Activated CD8-positive, alpha-beta T cell treated with anti-CD3 and anti-CD28 coated beads, Interleukin-2, amount 10 ng/mL, durations not matched to agents 7 days and 5 days (primary cell): ENCODE data around the gene CRLF2. TPM values are rescaled to one million over a fixed set of nuclear protein-coding genes. Genes with fewer than 3 reads are reported as not detected.
A peak's percentile ranks its signal among the peaks of the same experiment; 100 is the strongest.
"Not testable (repeated sequence)": the region's sequence is repeated elsewhere in the genome, so short reads cannot be mapped to it uniquely, and the experiment has no call there.

ENCODE experiments used
- ATAC-seq: fragments of 150-1000 bp; cut with Tn5 transposase; one replicate; pipeline ENCODE4 v1.10.0; 2021; ENCODE audit warnings: moderate library complexity
- CTCF ChIA-PET: fragments of 350-600 bp; sonication (Branson Sonifier 250); formaldehyde crosslinking; loops from one replicate; lab custom pipeline; 2021; ENCODE audit warnings: antibody characterized with exemption; lab: Charles Lee
- POLR2A ChIA-PET: fragments of 350-600 bp; sonication (Branson Sonifier 250); formaldehyde crosslinking; loops from one replicate; lab custom pipeline; 2021; ENCODE audit warnings: antibody characterized with exemption; lab: Charles Lee
- DNase-seq: peaks from one replicate; pipeline ENCODE4 v3.0.0-alpha.2; 2020
- H3K27ac Mint-ChIP-seq: one replicate; pipeline ENCODE4 v1.8.0; 2021; ENCODE audit warnings: mild to moderate bottlenecking, mixed read lengths
- H3K27me3 Mint-ChIP-seq: one replicate; pipeline ENCODE4 v1.8.0; 2021; ENCODE audit warnings: low read depth, mixed read lengths
- H3K36me3 Mint-ChIP-seq: one replicate; pipeline ENCODE4 v1.8.0; 2021; ENCODE audit warnings: low read depth, mixed read lengths
- H3K4me1 Mint-ChIP-seq: one replicate; pipeline ENCODE4 v1.8.0; 2021; ENCODE audit warnings: low read depth, mixed read lengths
- H3K4me3 Mint-ChIP-seq: one replicate; pipeline ENCODE4 v1.8.0; 2021; ENCODE audit warnings: mild to moderate bottlenecking, mixed read lengths
- H3K9me3 Mint-ChIP-seq: one replicate; pipeline ENCODE4 v1.8.0; 2022; ENCODE audit warnings: mixed read lengths; ENCODE audit not compliant: insufficient read depth
- total RNA-seq, 2 experiments: library from RNA; stranded (reverse); gene quantifications; one replicate each; pipeline ENCODE4 v1.2.3, GENCODE V29; 2021

CRLF2 gene
- total RNA-seq, 2 experiments from 2014 or later, result 1.1 to 1.4 TPM

DNA sequence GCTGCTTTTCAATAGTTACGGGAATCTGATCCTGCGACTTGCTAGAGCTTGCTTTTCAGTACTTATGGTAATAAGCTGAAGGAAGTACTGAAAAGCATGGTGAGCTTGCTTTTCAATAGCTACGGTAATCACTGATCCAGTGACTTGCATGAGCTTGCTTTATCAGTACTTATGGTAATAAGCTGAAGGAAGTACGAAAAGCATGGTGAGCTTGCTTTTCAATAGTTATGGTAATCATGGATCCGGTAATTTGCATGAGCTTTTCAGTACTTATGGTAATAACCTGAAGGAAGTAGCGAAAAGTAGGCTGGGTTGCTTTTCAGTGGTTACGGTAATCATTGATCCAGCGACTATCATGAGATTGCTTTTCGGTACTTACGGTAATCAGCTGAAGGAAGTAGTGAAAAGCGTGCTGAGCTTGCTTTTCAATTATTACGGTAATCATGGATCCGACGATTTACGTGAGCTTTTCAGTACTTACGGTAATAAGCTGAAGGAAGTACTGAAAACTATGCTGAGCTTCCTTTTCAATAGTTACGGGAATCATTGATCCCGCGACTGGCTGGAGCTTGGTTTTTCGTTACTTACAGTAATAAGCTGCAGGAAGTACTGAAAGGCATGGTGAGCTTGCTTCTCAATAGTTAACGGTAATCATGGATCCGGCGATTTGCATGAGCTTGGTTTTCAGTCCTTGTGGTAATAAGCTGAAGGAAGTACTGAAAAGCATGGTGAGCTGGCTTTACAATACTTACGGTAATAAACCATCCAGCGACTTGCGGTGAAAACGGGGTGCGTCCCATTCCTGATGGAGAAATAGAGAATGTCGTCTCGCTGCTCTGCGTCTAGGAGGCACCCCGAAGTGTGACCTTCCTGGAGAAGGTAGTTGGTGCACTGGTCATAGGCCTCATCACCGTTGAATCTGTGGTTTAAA is 6.5 kb downstream of the CRLF2 start:
- ChIA-PET CTCF (no interaction called here), POLR2A (no interaction called here)
- Mint-ChIP-seq H3K27me3 (peaks cover 4% of the 10 kb centered on the region), H3K4me1 (peaks cover 23% of the 10 kb centered on the region), H3K36me3 (no peaks in the 10 kb centered on the region), H3K27ac (no peak overlapping the region), H3K4me3 (peak overlapping the region; percentile 26), H3K9me3 (no peaks in the 10 kb centered on the region)
- ATAC-seq, result no peak
- peak; percentile 29 for DNase-seq

DNA sequence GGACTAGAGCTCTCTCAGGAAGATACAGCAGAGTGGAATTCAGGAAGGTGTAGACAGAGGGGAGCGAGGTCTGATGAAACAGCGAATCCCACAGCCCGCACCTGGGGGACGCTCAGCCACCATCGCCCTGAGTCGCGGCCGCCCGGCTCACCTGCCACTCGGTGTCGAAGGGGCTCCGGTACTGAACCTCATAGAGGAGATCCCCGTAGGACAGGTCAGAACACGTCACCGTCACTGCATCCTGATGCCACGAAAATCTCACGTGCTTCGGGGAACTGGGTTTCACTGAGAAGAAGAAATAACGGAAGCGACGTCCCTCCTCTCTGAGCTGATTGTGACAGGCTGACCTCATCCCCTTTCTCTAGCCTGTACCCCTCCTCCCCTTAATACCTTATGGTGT is 10.2 kb downstream of the CRLF2 start:
- Mint-ChIP-seq H3K27me3 (no peaks in the 10 kb centered on the region), H3K27ac (no peak overlapping the region), H3K9me3 (no peaks in the 10 kb centered on the region), H3K36me3 (no peaks in the 10 kb centered on the region), H3K4me3 (no peak overlapping the region), H3K4me1 (peaks cover 11% of the 10 kb centered on the region)
- POLR2A ChIA-PET, result no interaction called here
- CTCF ChIA-PET, result no interaction called here
- DNase-seq (no peak), ATAC-seq (no peak)

DNA sequence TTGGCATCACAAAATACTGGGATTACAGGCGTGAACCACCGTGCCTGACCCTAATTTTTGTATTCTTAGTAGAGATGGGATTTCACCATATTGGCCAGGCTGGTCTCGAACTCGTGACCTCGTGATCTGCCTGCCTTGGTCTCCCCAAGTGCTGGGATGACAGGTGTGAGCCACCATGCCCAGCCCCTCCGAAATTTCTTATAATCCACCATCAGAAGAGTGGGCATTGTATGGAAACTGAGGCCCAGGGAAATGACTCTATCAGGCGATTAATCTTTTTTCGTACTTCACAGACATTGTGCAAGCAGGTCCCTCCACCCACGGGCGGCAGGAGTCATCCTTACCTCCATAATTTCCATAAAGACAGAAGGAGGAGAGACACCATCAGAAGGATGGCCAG is 16.0 kb downstream of the CRLF2 start:
- H3K27me3 Mint-ChIP-seq, result no peaks in the 10 kb centered on the region
- H3K9me3 Mint-ChIP-seq, result no peaks in the 10 kb centered on the region
- no peak overlapping the region for H3K27ac Mint-ChIP-seq
- no peak overlapping the region for H3K4me3 Mint-ChIP-seq
- no peaks in the 10 kb centered on the region for H3K4me1 Mint-ChIP-seq
- CTCF ChIA-PET, result no interaction called here
- no peak for ATAC-seq
- no peaks in the 10 kb centered on the region for H3K36me3 Mint-ChIP-seq
- POLR2A ChIA-PET, result no interaction called here
- DNase-seq, result no peak

DNA sequence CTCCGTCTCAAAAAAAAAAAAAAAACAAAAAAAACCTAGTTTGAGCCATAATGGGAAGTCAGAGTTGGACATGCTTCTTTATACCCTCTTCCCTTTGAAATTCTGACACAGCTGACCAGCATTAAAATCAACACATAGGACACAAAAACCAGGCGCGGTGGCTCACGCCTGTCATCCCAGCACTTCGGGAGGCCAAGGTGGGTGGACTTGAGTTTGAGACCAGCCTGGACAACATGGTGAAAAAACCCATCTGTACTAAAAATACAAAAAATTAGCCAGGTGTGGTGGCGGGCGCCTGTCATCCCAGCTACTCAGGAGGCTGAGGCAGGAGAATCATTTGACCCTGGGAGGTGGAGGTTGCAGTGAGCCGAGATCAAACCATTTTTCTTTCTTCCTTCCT is 20.3 kb downstream of the CRLF2 start:
- POLR2A ChIA-PET, H3K4me3 Mint-ChIP-seq, H3K27me3 Mint-ChIP-seq, H3K36me3 Mint-ChIP-seq, DNase-seq, H3K9me3 Mint-ChIP-seq, ATAC-seq, H3K27ac Mint-ChIP-seq, CTCF ChIA-PET, H3K4me1 Mint-ChIP-seq: not testable (repeated sequence)

DNA sequence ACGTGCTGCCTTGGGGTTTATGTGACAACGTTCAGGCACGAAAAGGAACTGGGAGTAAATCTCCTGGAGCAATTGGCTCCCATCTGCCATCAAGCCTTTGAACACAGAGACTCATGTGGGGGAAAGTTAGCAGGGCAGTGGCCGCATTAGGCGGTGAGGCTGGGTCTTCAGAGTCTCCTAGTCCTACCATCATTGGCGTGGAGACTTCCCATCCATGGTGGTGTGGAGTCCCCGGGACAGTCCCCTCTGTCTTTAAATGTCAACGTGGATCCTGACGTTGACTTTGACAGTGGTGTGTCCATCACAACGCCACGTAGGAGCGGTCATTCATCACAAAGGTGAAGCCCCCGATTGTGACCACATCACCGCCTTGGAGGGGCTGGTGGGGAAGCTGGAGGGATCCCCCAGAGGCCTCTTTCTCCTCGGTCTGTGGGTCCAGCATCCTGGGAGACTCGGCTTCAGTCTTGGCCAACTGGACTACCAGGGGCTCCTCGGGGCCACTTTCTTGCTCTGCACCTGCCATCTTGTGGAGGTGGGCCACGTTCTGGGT is 21.8 kb downstream of the CRLF2 start:
- POLR2A ChIA-PET, result no interaction called here
- H3K36me3 Mint-ChIP-seq, result no peaks in the 10 kb centered on the region
- H3K9me3 Mint-ChIP-seq, result no peaks in the 10 kb centered on the region
- H3K27ac Mint-ChIP-seq, result no peak overlapping the region
- H3K4me3 Mint-ChIP-seq, result no peak overlapping the region
- no peaks in the 10 kb centered on the region for H3K27me3 Mint-ChIP-seq
- H3K4me1 Mint-ChIP-seq, result no peaks in the 10 kb centered on the region
- no peak for ATAC-seq
- CTCF ChIA-PET, result no interaction called here
- DNase-seq, result no peak

DNA sequence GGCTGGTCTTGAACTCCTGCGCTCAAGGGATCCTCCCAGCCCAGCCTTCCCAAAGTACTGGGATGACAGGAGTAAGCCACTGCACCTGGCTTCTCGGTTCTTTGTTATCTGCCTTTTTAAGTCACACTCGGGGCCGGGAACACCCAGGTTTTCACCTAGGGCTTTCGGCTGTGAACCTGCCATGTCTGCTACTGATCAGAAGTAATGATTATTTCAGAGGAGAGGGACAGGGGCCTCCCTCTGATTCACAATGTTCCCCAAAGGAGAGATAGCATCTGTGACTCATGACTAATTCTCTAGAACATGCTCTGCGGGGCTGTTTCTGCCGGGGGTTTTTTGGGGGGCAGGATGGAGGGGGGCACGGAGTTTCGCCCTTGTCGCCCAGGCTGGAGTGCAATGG is 26.9 kb downstream of the CRLF2 start:
- peak; percentile 13 for DNase-seq
- Mint-ChIP-seq H3K4me3 (no peak overlapping the region), H3K9me3 (no peaks in the 10 kb centered on the region), H3K4me1 (no peaks in the 10 kb centered on the region), H3K27ac (no peak overlapping the region), H3K27me3 (no peaks in the 10 kb centered on the region), H3K36me3 (no peaks in the 10 kb centered on the region)
- CTCF ChIA-PET, result no interaction called here
- POLR2A ChIA-PET, result no interaction called here
- no peak for ATAC-seq

DNA sequence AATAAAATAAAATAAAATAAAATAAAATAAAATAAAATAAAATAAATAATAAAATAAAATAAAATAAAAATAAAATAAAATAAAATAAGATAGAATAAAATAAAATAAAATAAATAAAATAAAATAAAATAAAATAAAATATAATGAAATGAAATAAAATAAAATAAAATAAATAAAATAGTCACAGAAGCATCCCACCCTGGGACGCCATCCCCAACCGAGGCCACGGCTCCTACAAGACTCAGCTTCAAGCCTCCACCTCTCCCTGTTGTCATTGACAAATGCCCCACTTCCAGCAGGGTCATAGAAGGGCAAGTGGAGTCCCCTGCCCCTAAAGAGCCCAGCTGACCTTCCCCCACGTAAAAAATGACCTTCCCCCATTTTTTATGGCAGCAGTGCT is 30.2 kb downstream of the CRLF2 start:
- CTCF ChIA-PET, result no interaction called here
- DNase-seq, result peak; percentile 9
- H3K4me1 Mint-ChIP-seq, result no peaks in the 10 kb centered on the region
- no peak for ATAC-seq
- no peaks in the 10 kb centered on the region for H3K27me3 Mint-ChIP-seq
- H3K27ac Mint-ChIP-seq, result no peak overlapping the region
- no peaks in the 10 kb centered on the region for H3K36me3 Mint-ChIP-seq
- POLR2A ChIA-PET, result no interaction called here
- no peak overlapping the region for H3K4me3 Mint-ChIP-seq
- H3K9me3 Mint-ChIP-seq, result no peaks in the 10 kb centered on the region

DNA sequence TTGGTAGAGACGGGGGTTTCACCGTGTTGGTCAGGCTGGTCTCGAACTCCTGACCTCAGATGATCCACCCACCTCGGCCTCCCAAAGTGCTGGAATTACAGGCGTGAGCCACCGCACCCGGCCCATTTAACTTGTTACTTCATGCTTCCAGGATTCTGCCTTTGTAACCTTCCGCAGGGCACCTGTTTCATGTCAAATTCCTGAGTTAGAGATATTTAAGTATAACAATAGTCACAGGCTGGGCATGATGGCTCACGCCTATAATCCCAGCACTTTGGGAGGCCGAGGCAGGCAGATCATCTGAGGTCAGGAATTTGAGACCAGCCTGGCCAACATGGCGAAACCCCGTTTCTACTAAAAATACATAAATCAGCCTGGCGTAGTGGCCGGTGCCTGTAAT is 30.8 kb downstream of the CRLF2 start:
- H3K36me3 Mint-ChIP-seq, ATAC-seq, CTCF ChIA-PET: not testable (repeated sequence)

DNA sequence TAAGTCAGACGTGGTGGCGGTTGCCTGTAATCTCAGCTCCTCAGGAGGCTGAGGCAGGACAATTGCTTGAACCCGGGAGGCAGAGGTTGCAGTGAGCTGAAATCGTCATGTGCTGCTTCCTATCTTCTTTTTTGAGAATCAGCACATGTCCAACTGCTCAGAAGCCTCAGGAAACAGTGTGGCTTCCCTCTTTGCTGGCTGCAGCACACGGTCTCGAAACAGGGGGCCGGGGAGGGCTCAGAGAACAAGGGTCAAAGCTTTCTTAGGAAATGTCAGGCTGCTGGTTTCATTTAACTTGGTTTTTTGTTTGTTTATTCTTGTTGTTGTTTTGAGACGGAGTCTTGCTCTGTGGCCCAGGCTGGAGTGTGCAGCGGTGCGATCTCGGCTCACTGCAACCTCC is 31.3 kb downstream of the CRLF2 start:
- ChIA-PET CTCF (no interaction called here), POLR2A (no interaction called here)
- H3K27ac Mint-ChIP-seq, result no peak overlapping the region
- no peaks in the 10 kb centered on the region for H3K36me3 Mint-ChIP-seq
- no peaks in the 10 kb centered on the region for H3K9me3 Mint-ChIP-seq
- DNase-seq (peak; percentile 13), ATAC-seq (no peak)
- no peak overlapping the region for H3K4me3 Mint-ChIP-seq
- H3K27me3 Mint-ChIP-seq, result no peaks in the 10 kb centered on the region
- no peaks in the 10 kb centered on the region for H3K4me1 Mint-ChIP-seq

More for the DNA sequence above, 30.8 kb downstream of the CRLF2 start:
- H3K27ac Mint-ChIP-seq, H3K4me1 Mint-ChIP-seq, H3K4me3 Mint-ChIP-seq, POLR2A ChIA-PET, H3K27me3 Mint-ChIP-seq, H3K9me3 Mint-ChIP-seq: not testable (repeated sequence)
- DNase-seq, result peak; percentile 12

DNA sequence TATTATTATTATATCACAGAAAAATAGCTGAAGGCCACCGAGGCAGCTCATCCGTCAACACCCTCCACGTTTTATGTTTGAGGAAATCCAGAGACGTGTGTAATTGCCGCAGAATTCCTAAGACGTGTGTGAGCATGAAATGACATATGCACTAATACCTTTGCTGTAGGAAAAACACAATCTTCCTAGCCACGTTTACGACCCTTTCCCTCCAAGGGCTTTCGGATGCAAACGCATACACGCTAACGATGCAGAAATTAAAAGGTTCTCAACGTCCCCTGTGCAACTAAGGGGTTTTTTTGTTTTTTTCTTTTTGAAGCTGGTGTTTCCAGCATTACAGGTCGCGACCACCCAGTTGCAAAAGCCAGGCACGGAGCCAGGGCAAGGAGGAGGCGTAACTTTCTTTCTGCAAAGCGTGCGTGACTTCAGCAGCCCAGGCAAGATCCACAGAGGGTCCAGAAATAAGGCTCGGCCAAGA is 33.8 kb downstream of the CRLF2 start:
- CTCF ChIA-PET, result no interaction called here
- Mint-ChIP-seq H3K27me3 (no peaks in the 10 kb centered on the region), H3K27ac (no peak overlapping the region), H3K4me3 (no peak overlapping the region), H3K9me3 (no peaks in the 10 kb centered on the region), H3K4me1 (no peaks in the 10 kb centered on the region), H3K36me3 (no peaks in the 10 kb centered on the region)
- POLR2A ChIA-PET, result no interaction called here
- DNase-seq, result peak; percentile 21
- ATAC-seq, result peak; percentile 20

DNA sequence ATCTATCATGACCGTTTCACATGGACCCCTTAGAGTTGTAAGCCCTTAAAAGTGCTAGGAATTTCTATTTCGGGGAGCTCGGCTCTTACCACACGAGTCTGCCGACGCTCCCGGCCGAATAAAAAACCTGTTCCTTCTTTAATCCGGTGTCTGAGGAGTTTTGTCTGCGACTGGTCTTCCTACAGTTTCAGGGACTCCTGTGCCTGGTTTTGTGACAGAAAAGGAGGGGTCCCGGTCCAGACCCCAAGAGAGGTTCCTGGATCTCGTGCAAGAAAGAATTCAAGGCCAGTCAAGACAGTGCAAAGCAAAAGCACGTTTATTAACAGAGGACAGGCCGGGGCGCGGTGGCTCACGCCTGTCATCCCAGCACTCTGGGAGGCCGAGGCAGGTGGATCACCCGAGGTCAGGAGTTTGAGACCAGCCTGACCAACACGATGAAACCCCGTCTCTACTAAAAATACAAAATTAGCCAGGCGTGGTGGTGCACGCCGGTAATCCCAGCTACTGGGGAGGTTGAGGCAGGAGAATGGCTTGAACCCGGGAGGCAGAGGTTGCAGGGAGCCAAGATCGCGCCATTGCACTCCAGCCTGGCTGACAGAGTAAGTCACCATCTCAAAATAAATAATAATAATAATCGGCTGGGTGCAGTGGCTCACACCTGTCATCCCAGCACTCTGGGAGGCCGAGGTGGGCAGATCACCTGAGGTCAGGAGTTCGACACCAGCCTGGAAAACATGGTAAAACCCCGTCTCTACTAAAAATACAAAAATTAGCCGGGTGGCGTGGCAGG is 35.7 kb downstream of the CRLF2 start:
- H3K36me3 Mint-ChIP-seq, POLR2A ChIA-PET, H3K27me3 Mint-ChIP-seq, H3K9me3 Mint-ChIP-seq, H3K4me1 Mint-ChIP-seq, CTCF ChIA-PET, H3K27ac Mint-ChIP-seq: not testable (repeated sequence)
- DNase-seq (peak; percentile 35), ATAC-seq (peak; percentile 50)
- H3K4me3 Mint-ChIP-seq, result peak overlapping the region; percentile 2
